OCI-LY1 (cell line): Measurements from ENCODE around the gene STMND1.

Source experiments
- H2AFZ ChIP-seq: fragments of 200-600 bp; sonication (generic), shearing (Covaris generic); 2 replicates; pipeline ENCODE4 v1.6.0; 2014; ENCODE audit warnings: antibody characterized with exemption, mild to moderate bottlenecking, low read length
- H3F3A ChIP-seq: fragments of 200-600 bp; sonication (generic), shearing (Covaris generic); 2 replicates; pipeline ENCODE4 v1.6.0; 2014; ENCODE audit warnings: mild to moderate bottlenecking, antibody characterized with exemption, low read length, moderate library complexity; ENCODE audit not compliant: insufficient read depth
- H3K27ac ChIP-seq: fragments of 200-600 bp; sonication (generic); 2 replicates; pipeline ENCODE4 v1.5.1; 2014; ENCODE audit warnings: low read length, mixed run types, mild to moderate bottlenecking, low read depth; ENCODE audit not compliant: poor library complexity, severe bottlenecking
- H3K27me3 ChIP-seq: fragments of 200-600 bp; sonication (generic); 2 replicates; pipeline ENCODE4 v1.6.0; 2014; ENCODE audit warnings: antibody characterized with exemption, mild to moderate bottlenecking, low read length, moderate library complexity; ENCODE audit not compliant: insufficient read depth
- H3K36me3 ChIP-seq: fragments of 200-600 bp; sonication (generic); 2 replicates; pipeline ENCODE4 v1.6.1; 2014; ENCODE audit warnings: mild to moderate bottlenecking, antibody characterized with exemption, low read length, moderate library complexity, mixed read lengths; ENCODE audit not compliant: insufficient read depth
- H3K4me1 ChIP-seq: fragments of 200-600 bp; sonication (generic); 2 replicates; pipeline ENCODE4 v1.5.1; 2014; ENCODE audit warnings: mild to moderate bottlenecking, low read length, moderate library complexity; ENCODE audit not compliant: insufficient read depth, severe bottlenecking
- H3K4me2 ChIP-seq: fragments of 200-600 bp; sonication (generic), shearing (Covaris generic); 2 replicates; pipeline ENCODE4 v1.6.1; 2014; ENCODE audit warnings: low read length
- H3K4me3 ChIP-seq: fragments of 200-600 bp; sonication (generic); 2 replicates; pipeline ENCODE4 v1.5.1; 2014; ENCODE audit warnings: low read length, low read depth, mild to moderate bottlenecking, mixed read lengths; ENCODE audit not compliant: poor library complexity, severe bottlenecking
- H3K79me2 ChIP-seq: fragments of 200-600 bp; shearing (Covaris generic); 2 replicates; pipeline ENCODE4 v1.6.1; 2016; ENCODE audit warnings: mixed run types, low read length, mixed read lengths; ENCODE audit not compliant: insufficient read depth
- H3K9ac ChIP-seq: fragments of 200-600 bp; sonication (generic), shearing (Covaris generic); 2 replicates; pipeline ENCODE4 v1.6.1; 2014; ENCODE audit warnings: mild to moderate bottlenecking, low read length, mixed read lengths
- H3K9me2 ChIP-seq: fragments of 200-600 bp; sonication (generic), shearing (Covaris generic); 2 replicates; pipeline ENCODE4 v1.6.1; 2014; ENCODE audit warnings: low read depth, mild to moderate bottlenecking, low read length, mixed read lengths
- H3K9me3 ChIP-seq: fragments of 200-600 bp; shearing (Covaris generic); 2 replicates; pipeline ENCODE4 v1.6.1; 2014; ENCODE audit warnings: low read length, mixed read lengths
- H4K20me1 ChIP-seq: fragments of 200-600 bp; sonication (generic), shearing (Covaris generic); 2 replicates; pipeline ENCODE4 v1.6.0; 2016; ENCODE audit warnings: mild to moderate bottlenecking, low read length; ENCODE audit not compliant: insufficient read depth
- EZH2 ChIP-seq: fragments of 200-600 bp; sonication (generic), shearing (Covaris generic); IDR thresholded peaks from 2 replicates; pipeline ENCODE4 v1.8.0; 2017; ENCODE audit warnings: borderline replicate concordance, mixed run types, mild to moderate bottlenecking, antibody characterized with exemption, low read length, moderate library complexity, mixed read lengths
- TF ChIP-seq, protein P1 (sequence below): fragments of 200-600 bp; sonication (generic), shearing (Covaris generic); IDR thresholded peaks from 2 replicates; pipeline ENCODE4 v1.5.1; 2017; ENCODE audit warnings: mild to moderate bottlenecking, antibody characterized with exemption, low read length, moderate library complexity, mixed read lengths

The STMND1 gene

DNA sequence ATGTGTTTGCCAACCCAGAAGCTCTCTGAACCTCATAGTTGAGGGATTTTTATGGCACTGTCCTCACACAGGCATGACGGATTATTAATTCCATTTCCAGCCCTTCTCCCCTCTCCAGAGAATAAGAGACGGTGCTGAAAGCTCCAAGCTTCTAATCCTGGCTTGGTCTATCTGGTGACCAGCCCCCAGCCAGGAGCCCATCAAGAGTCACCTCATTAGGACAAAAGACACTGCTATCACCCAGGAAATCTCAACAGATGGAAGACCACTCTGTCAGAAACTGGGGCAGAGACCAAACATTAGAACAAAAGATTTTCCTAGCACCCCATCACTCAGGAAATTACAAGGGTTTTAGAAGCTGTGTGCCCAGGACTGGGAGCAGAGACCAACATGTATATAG is 48.2 kb downstream of the STMND1 start:
- H3K27ac ChIP-seq, result no peak overlapping the region
- no peaks in the 10 kb centered on the region for H3K36me3 ChIP-seq
- no peaks in the 10 kb centered on the region for H3K9me2 ChIP-seq
- no peaks in the 10 kb centered on the region for H3K79me2 ChIP-seq
- H2AFZ ChIP-seq, result no peak overlapping the region
- no peaks in the 10 kb centered on the region for H3K27me3 ChIP-seq
- no peaks in the 10 kb centered on the region for H3K4me1 ChIP-seq
- no peaks in the 10 kb centered on the region for H3F3A ChIP-seq
- no peak overlapping the region for H3K9ac ChIP-seq
- no peak overlapping the region for H3K4me2 ChIP-seq
- no peak overlapping the region for H3K4me3 ChIP-seq
- no peaks in the 10 kb centered on the region for H4K20me1 ChIP-seq
- H3K9me3 ChIP-seq, result no peaks in the 10 kb centered on the region; the same call in 1 of the 2 replicates
- no peak for TF ChIP-seq EZH2
- TF ChIP-seq, protein P1, sequence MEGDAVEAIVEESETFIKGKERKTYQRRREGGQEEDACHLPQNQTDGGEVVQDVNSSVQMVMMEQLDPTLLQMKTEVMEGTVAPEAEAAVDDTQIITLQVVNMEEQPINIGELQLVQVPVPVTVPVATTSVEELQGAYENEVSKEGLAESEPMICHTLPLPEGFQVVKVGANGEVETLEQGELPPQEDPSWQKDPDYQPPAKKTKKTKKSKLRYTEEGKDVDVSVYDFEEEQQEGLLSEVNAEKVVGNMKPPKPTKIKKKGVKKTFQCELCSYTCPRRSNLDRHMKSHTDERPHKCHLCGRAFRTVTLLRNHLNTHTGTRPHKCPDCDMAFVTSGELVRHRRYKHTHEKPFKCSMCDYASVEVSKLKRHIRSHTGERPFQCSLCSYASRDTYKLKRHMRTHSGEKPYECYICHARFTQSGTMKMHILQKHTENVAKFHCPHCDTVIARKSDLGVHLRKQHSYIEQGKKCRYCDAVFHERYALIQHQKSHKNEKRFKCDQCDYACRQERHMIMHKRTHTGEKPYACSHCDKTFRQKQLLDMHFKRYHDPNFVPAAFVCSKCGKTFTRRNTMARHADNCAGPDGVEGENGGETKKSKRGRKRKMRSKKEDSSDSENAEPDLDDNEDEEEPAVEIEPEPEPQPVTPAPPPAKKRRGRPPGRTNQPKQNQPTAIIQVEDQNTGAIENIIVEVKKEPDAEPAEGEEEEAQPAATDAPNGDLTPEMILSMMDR, result no peak

- no peaks in the 10 kb centered on the region for H3K79me2 ChIP-seq
- no peak overlapping the region for H3K27ac ChIP-seq
- no peaks in the 10 kb centered on the region for H4K20me1 ChIP-seq
- no peaks in the 10 kb centered on the region for H3K4me1 ChIP-seq
- no peaks in the 10 kb centered on the region for H3K36me3 ChIP-seq
- no peak overlapping the region for H2AFZ ChIP-seq
- no peaks in the 10 kb centered on the region for H3K27me3 ChIP-seq
- H3K9me2 ChIP-seq, result no peaks in the 10 kb centered on the region
- TF ChIP-seq, protein P1, result no peak
- no peak for TF ChIP-seq EZH2
- H3K4me3 ChIP-seq, result no peak overlapping the region
- H3K4me2 ChIP-seq, result no peak overlapping the region
- H3K9ac ChIP-seq, result no peak overlapping the region
- no peaks in the 10 kb centered on the region; the same call in 1 of the 2 replicates for H3K9me3 ChIP-seq
- H3F3A ChIP-seq, result no peaks in the 10 kb centered on the region
Observed at GRCh38 chr6:17151888-17152287, 50.0 kb downstream of the STMND1 start.

GRCh38 chr6:17152703-17153102 is 50.9 kb downstream of the STMND1 start:
- no peaks in the 10 kb centered on the region for H3K79me2 ChIP-seq
- no peaks in the 10 kb centered on the region for H3K9me2 ChIP-seq
- H3F3A ChIP-seq, result no peaks in the 10 kb centered on the region
- no peaks in the 10 kb centered on the region for H3K4me1 ChIP-seq
- H3K36me3 ChIP-seq, result no peaks in the 10 kb centered on the region
- H3K4me2 ChIP-seq, result no peak overlapping the region
- H3K9me3 ChIP-seq, result no peaks in the 10 kb centered on the region; the same call in 1 of the 2 replicates
- H2AFZ ChIP-seq, result no peak overlapping the region
- H3K9ac ChIP-seq, result no peak overlapping the region
- H3K27ac ChIP-seq, result no peak overlapping the region
- no peaks in the 10 kb centered on the region for H4K20me1 ChIP-seq
- H3K27me3 ChIP-seq, result no peaks in the 10 kb centered on the region
- TF ChIP-seq, protein P1, result no peak
- no peak for TF ChIP-seq EZH2
- no peak overlapping the region for H3K4me3 ChIP-seq
